ENCODE results near the gene DYRK1A.

DNA sequence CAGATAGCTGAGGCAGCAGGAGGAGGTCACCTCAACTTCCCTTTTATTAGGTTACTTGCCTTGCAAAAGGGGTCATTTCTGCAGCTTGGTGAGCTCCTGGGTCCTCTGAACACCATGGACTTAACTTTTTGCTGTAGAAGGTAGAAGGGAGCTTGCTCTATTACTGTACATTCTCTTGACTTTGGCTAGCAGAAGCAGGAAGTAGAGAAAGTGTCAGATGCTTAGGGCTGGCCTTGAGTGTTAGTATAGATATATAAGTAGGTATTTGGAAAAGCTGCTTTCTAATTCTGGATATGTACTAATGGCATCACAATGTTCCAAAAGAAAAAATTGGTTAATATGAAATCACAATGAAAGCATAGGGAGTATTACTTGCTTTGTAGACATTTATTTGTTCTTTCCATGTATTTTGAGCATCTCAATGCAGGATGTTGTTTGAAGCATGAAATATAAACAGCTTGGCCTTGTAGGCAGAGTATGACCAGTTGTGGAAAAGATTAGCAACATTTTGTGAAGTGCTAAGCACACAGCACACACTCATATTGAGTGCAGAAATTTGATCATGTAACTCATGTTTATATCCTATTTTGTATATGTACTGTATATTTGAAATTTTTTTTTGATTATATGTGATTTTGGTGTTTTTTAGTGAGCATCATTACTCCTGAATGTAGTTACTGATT, 108.8 kb downstream of the DYRK1A start:
- TF ChIP-seq REPIN1 (tag by site-specific recombination; IDR thresholded peaks at IDR 0.05; ENCODE audit: low read depth), result no peak
- TF ChIP-seq ZNF302 (tag by site-specific recombination; IDR thresholded peaks at IDR 0.05; ENCODE audit: low read depth), result no peak
- no peak for TF ChIP-seq SETDB1 (IDR thresholded peaks at IDR 0.05; ENCODE audit: insufficient read length, low read length)
- TF ChIP-seq, protein P1, sequence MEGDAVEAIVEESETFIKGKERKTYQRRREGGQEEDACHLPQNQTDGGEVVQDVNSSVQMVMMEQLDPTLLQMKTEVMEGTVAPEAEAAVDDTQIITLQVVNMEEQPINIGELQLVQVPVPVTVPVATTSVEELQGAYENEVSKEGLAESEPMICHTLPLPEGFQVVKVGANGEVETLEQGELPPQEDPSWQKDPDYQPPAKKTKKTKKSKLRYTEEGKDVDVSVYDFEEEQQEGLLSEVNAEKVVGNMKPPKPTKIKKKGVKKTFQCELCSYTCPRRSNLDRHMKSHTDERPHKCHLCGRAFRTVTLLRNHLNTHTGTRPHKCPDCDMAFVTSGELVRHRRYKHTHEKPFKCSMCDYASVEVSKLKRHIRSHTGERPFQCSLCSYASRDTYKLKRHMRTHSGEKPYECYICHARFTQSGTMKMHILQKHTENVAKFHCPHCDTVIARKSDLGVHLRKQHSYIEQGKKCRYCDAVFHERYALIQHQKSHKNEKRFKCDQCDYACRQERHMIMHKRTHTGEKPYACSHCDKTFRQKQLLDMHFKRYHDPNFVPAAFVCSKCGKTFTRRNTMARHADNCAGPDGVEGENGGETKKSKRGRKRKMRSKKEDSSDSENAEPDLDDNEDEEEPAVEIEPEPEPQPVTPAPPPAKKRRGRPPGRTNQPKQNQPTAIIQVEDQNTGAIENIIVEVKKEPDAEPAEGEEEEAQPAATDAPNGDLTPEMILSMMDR (tag by site-specific recombination; IDR thresholded peaks at IDR 0.05), result no peak
- TF ChIP-seq BCL11A (tag by site-specific recombination; IDR thresholded peaks at IDR 0.05; ENCODE audit: low read depth), result no peak
- no peak for TF ChIP-seq ZNF776 (tag by site-specific recombination; IDR thresholded peaks at IDR 0.05; ENCODE audit: borderline replicate concordance)

Data from HEK293 (cell line).